ENCODE data around the gene STAU1. TPM values are rescaled to one million over a fixed set of nuclear protein-coding genes. Genes with fewer than 3 reads are reported as not detected.
A peak's percentile ranks its signal among the peaks of the same experiment; 100 is the strongest.

The STAU1 gene
- polyA plus RNA-seq, 3 donors = 17.3 to 34.2 (median 24.0) TPM

DNA sequence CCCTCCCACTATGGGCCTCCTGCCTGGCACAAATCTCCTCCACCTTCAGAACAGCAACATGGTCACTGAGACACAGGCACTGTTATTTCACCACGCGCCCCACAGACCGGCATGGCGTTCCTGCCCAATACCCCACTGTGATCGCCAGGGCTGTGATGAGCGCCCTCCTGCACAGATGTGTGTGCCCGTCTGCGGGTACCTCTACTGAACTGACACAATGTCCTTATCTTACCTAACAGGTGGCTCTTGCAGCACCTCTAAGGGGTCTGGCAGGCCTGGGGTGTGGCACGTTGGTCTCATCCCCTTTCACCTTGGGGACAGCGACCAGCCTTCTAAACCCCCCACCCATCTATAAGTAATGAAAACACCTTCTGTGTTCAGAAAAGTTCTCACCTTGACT lies 64.2 kb downstream of the STAU1 start:
- no peaks in the 10 kb centered on the region for H3K4me1 ChIP-seq (ENCODE audit: control insufficient read depth in 1 of 2, insufficient read depth in 2 of 2, low read length in 2 of 2)
- H3K27ac Mint-ChIP-seq = peak overlapping the region in 2 of 7 donors; percentile 1 to 71
- 100% methylated on average over 8 of the region's 10 CpGs for WGBS (ENCODE audit: insufficient coverage)
- no peak for DNase-seq
- no peaks in the 10 kb centered on the region for H3K79me2 ChIP-seq (ENCODE audit: insufficient read depth, low read length)
- H3K4me3 ChIP-seq (replicated peaks in 1 of 3; ENCODE audit: low read depth in 2 of 3, low read length in 3 of 3) = no peak overlapping the region
- no peaks in the 10 kb centered on the region for H3K4me1 Mint-ChIP-seq
- no peaks in the 10 kb centered on the region for H3K27me3 ChIP-seq (ENCODE audit: control insufficient read depth in 2 of 2, insufficient read depth in 2 of 2, low read length in 2 of 2)
- H2AFZ ChIP-seq (ENCODE audit: insufficient read depth, low read depth, low read length, poor library complexity, severe bottlenecking) = no peak overlapping the region
- TF ChIP-seq, protein P1, sequence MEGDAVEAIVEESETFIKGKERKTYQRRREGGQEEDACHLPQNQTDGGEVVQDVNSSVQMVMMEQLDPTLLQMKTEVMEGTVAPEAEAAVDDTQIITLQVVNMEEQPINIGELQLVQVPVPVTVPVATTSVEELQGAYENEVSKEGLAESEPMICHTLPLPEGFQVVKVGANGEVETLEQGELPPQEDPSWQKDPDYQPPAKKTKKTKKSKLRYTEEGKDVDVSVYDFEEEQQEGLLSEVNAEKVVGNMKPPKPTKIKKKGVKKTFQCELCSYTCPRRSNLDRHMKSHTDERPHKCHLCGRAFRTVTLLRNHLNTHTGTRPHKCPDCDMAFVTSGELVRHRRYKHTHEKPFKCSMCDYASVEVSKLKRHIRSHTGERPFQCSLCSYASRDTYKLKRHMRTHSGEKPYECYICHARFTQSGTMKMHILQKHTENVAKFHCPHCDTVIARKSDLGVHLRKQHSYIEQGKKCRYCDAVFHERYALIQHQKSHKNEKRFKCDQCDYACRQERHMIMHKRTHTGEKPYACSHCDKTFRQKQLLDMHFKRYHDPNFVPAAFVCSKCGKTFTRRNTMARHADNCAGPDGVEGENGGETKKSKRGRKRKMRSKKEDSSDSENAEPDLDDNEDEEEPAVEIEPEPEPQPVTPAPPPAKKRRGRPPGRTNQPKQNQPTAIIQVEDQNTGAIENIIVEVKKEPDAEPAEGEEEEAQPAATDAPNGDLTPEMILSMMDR (IDR thresholded peaks at IDR 0.05) = no peak
- H3K9ac ChIP-seq (ENCODE audit: insufficient read depth, low read length, poor library complexity, severe bottlenecking) = no peak overlapping the region
- peaks cover 63 to 89% of the 10 kb centered on the region in 2 donors for H3K36me3 Mint-ChIP-seq
- H3K9me3 Mint-ChIP-seq = peaks cover 0 to 4% (median 0%) of the 10 kb centered on the region in 7 donors
- peaks cover 69 to 91% of the 10 kb centered on the region in 2 donors for H3K36me3 ChIP-seq (replicated peaks in 1 of 2; ENCODE audit: control insufficient read depth in 1 of 2, insufficient read depth in 2 of 2, low read length in 2 of 2)
- no peak overlapping the region for H3K4me3 Mint-ChIP-seq
- intact Hi-C loops (cut with micrococcal nuclease) = no loop called here
- no peak overlapping the region for H3K4me2 ChIP-seq (replicated peaks; ENCODE audit: extremely low read depth, low read length, poor library complexity, severe bottlenecking)
- no peaks in the 10 kb centered on the region for H3K27me3 Mint-ChIP-seq (ENCODE audit: low read depth in 3 of 3)
- H3K27ac ChIP-seq (ENCODE audit: low read depth in 1 of 2, low read length in 2 of 2) = no peak overlapping the region
- peaks cover 4% of the 10 kb centered on the region for H4K20me1 ChIP-seq (ENCODE audit: insufficient read depth, low read length)
- no peaks in the 10 kb centered on the region for H3K9me3 ChIP-seq (replicated peaks in 1 of 2; ENCODE audit: control insufficient read depth in 1 of 2, insufficient read depth in 1 of 2, low read length in 2 of 2)

DNA sequence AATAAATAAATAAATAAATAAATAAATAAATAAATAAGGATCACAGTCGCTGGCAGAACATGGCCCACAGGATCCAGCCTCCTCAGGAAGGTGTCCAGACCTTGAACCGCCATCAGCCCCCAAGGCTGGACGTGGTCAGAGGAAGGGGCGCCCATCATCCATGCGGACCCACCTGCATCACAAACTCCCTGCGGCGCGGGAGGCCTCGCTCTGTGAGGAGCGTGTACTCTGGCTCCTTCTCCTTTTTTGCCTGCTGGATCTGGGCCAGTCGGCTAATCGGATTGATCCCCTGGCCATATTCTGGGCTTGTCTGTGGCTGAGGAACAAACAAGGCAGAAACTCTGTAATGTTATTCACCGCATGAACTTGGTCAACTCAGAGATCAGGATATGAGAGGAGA lies 65.2 kb downstream of the STAU1 start:
- no peak for DNase-seq
- Histone ChIP-seq H3K4me1 (ENCODE audit: control insufficient read depth in 1 of 2, insufficient read depth in 2 of 2, low read length in 2 of 2) (no peaks in the 10 kb centered on the region), H2AFZ (ENCODE audit: insufficient read depth, low read depth, low read length, poor library complexity, severe bottlenecking) (no peak overlapping the region), H3K4me3 (replicated peaks in 1 of 3; ENCODE audit: low read depth in 2 of 3, low read length in 3 of 3) (no peak overlapping the region), H3K27me3 (ENCODE audit: control insufficient read depth in 2 of 2, insufficient read depth in 2 of 2, low read length in 2 of 2) (no peaks in the 10 kb centered on the region), H3K4me2 (replicated peaks; ENCODE audit: extremely low read depth, low read length, poor library complexity, severe bottlenecking) (no peak overlapping the region), H3K79me2 (ENCODE audit: insufficient read depth, low read length) (no peaks in the 10 kb centered on the region), H4K20me1 (ENCODE audit: insufficient read depth, low read length) (peaks cover 4% of the 10 kb centered on the region), H3K9ac (ENCODE audit: insufficient read depth, low read length, poor library complexity, severe bottlenecking) (no peak overlapping the region), H3K36me3 (replicated peaks in 1 of 2; ENCODE audit: control insufficient read depth in 1 of 2, insufficient read depth in 2 of 2, low read length in 2 of 2) (peaks cover 74 to 94% of the 10 kb centered on the region in 2 donors), H3K9me3 (replicated peaks in 1 of 2; ENCODE audit: control insufficient read depth in 1 of 2, insufficient read depth in 1 of 2, low read length in 2 of 2) (no peaks in the 10 kb centered on the region), H3K27ac (ENCODE audit: low read depth in 1 of 2, low read length in 2 of 2) (no peak overlapping the region)
- Mint-ChIP-seq H3K4me1 (no peaks in the 10 kb centered on the region), H3K27ac (no peak overlapping the region), H3K36me3 (peaks cover 71 to 89% of the 10 kb centered on the region in 2 donors), H3K9me3 (peaks cover 0 to 6% (median 0%) of the 10 kb centered on the region in 7 donors), H3K27me3 (ENCODE audit: low read depth in 3 of 3) (no peaks in the 10 kb centered on the region), H3K4me3 (no peak overlapping the region)
- 97% methylated on average over 9 of the region's 13 CpGs for WGBS (ENCODE audit: insufficient coverage)
- intact Hi-C loops (cut with micrococcal nuclease) = no loop called here
- TF ChIP-seq, protein P1 (IDR thresholded peaks at IDR 0.05) = no peak

Measured in CD14-positive monocyte (primary cell).